GM10847 (cell line): ENCODE measurements around the gene MAP3K3.

Experiments used
- POLR2A ChIP-seq: IDR thresholded peaks from 2 replicates; pipeline ENCODE4 v1.6.1; 2011; ENCODE audit not compliant: insufficient read length; ENCODE audit errors: extremely low read depth

MAP3K3 gene

DNA sequence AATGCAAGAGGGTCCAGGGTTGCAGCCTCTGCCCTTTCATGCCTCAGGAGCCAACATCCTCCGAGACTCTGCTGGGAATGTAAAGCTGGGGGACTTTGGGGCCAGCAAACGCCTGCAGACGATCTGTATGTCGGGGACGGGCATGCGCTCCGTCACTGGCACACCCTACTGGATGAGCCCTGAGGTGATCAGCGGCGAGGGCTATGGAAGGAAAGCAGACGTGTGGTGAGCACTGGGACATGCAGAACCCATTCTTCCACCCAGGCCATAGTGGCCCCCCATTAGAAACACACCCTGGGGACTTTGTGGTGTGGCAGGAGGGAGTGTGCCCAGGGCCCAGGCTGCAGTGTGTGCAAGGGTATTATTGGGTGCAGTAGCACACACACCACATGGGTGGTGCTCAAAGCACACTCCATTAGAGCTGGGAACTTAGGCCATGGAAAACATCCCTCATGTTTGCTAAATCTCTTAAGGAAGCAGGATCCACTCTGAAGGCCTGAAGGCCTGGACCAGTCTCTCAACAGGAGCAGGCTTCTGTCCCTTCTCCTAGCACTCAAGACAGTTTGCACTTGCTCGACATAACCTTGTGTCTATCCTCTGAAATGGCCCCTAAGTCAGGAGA, 70.1 kb downstream of the MAP3K3 start:
- no peak for TF ChIP-seq POLR2A

DNA sequence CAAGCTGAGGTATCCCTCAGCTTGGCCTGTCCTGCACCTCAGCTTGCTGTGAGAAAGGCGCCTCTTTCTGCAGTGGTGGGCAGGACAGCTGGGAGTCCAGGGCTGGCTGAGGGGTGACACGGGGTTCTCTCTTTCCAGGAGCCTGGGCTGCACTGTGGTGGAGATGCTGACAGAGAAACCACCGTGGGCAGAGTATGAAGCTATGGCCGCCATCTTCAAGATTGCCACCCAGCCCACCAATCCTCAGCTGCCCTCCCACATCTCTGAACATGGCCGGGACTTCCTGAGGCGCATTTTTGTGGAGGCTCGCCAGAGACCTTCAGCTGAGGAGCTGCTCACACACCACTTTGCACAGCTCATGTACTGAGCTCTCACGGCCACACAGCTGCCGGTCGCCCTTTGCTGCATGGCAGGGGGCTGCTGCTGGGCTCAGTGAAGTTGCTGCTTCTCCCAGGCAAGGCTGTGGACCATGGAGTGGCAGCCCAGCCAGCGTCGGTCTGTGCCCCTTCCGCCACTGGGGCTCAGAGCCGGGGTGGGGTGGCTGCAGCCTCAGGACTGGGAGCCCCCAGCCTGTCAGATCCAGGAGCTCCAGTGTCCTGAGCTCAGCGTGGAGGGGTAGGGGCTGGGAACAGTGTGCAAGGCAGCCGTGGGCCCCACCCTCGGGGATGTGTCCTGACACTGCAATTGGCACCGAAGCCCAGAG, 71.3 kb downstream of the MAP3K3 start:
- no peak for TF ChIP-seq POLR2A

DNA sequence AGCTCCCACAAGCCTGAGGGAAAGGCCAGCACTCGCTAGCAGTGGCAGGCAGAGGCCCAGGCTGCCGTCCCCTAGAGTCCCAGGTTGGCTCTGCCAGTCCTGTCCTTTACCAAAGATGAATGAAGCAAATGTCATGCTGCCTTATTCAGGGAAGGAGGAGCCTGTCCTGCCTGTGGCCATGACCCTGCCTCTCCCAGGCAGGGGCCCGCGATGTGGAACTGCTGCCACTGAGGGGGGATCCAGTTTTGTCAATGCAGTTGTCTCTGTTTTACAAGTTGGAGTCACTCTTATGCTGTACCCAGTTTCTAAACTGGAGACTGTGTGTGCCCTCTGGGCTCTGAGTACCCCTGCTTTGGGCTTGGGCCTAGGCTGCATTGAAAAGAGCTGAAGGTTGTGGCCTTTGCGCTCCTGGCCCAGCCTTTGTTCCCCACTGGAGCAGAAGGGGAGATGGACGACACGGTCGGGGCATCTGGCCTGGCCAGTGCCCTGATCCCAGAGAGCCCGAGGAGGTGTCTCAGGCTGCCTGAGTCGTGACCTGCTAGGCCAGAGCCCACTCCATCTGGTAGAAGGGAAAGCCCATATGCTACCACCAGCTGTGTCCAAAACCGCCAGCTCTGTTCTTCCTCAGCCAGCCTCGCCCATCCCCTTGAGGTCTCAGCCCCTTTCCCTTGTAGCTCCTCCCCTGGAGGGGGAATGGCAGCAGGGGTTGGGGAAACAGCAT, 72.2 kb downstream of the MAP3K3 start:
- peak; percentile 5 for TF ChIP-seq POLR2A

DNA sequence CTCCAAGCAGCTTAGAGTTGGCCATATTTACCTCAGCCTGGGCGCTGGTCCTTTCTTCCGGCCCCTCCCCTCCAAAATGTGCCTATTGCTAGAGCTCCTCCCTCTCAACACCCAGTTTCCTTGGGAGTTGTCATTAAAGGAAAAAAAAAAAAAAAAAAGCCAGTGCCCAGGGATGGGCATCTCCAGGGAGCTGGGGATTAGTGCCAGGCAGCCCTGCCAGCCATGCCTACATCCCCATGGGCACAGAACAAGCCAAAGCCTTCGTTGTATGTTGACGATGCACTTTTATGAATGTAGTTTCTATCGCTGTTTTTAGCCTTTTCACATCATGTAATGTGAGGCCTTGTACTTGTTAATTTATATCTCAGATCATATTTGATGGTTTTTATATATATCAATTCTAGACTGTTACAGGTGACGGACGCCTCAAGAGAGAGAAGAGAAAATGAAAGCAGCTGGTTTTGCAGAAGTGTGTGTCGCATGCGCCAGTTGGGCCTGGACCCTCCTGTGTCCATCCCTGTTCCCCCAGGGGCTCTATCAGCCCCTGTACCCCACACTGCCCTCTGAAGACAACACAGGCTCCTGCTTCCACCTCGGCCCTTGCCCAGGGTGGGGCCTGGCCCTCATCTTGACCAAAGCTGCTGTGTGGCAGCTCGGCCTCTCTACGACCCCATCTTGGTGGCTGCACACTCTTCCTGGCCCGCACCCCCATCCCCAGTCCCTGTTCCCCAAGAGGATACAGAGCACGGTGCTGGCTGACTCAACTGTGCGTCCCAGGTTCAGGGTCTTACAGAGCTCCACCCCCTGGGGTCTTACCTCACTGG, 72.9 kb downstream of the MAP3K3 start:
- TF ChIP-seq POLR2A: peak; percentile 13

DNA sequence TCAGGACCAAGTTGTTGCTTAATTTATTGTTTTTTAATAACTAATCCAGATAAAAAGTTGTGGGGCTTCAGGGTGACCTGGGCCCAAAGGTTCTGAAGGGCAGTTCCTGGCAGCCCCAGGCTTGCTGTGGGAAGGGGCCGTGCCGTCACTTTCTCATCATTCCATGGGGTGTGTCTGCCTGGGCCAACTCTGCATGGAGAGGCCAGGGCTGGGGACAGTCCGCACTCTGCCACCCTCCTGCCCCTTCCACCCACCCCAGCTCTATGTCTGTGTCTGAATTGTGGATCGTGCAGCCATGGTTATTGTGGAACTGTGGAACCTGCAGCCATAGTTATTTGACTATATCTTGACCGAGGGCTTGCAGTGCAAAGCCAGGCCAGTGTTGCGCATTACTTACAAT, 73.7 kb downstream of the MAP3K3 start:
- no peak for TF ChIP-seq POLR2A

DNA sequence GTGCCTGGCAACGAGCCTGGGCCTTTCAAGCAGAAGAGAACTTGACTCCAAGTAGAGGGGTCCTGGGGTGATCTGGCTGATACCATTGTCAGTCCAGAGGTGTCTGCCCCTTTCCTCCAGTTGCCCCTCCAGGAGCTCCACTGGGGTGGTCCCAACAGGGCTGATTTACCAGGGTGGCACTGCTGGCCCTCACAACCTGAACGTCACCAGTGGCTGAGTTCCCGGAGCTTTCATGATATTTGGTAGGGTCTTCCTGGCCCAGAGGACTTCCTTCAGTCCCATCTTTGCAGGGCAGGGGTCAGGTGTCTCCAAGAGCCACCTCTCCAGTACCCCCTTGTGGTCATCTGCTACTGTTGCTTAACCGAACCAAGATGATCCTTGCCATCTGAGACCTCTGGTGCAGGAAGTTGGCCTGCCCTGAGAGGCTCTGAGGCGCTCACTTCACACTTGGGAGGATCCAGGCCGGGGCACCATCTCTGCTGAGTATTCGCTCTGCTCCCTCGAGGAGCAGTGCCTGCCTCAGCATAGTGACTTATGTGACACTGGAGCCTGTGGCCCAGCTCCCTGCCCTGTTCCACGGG, 74.3 kb downstream of the MAP3K3 start:
- TF ChIP-seq POLR2A: no peak

DNA sequence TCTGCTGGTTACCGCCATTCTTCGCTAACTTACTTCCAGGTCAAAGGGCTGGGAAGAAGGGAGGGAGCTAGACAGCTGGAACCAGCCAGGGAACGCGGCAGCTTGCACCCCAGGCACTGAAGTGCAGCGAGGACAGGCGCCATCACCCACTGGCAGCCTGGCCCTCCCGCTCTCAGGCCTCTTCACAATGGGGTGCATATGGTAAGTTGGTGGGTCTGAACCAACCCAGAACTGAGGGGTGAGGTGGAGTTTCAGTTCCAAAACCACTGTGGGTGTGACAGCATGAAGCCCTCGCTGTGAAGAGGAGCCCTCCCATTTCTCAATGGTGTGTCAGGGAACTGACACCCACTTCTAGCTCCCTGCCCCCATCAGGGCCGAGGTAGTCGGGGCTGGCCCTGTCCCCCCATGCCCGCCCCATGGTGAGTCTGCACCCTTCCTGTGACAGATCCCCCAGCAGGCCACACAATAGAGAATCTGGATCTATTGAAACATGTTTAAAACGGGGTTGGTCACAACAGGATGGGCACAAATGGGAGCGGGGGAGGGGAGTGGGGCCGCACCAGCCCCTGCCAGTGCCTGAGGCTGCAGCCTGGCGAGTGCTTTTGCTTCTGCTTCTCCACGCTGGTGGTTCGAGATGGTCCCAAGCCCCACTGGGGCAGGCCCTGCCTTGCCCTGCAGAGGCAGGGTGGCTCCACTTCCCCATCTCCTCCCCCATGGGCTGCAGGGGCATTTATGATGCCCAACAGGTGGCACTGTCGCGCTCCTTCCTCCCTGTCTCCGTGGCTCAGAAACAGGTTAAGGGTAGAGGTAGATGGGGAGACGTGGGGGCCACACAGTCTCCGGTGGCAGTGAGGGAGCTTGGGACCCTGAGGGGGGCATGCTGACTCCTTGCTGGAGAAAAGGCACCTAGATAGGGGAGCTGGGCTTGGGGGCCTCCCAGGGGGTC, 75.4 kb downstream of the MAP3K3 start:
- peak; percentile 36 for TF ChIP-seq POLR2A

DNA sequence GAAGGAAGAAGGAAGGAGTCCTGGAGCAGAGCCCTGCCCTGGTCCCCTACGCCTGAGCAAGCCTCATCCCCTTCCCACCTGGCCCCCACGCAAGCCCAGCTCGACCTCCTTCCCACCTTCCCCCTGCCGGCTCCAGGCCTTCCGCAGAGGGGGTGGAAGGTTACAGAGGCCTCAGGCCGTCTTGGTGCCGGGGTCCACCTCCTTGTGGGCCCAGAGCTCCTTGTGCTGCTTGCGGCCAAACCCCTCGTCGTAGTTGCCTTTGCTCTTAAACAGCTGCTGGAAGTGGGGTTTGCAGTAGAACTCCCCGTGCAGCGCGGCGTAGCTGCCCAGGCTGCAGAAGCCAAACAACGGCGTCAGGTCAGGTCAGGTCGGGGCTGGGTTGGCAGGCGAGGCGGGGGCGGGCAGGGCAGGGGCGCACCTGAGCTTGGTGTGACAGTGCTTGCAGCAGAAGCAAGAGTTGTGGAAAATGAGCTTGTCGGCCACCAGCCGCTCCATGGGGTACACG, 76.2 kb downstream of the MAP3K3 start:
- TF ChIP-seq POLR2A: no peak

DNA sequence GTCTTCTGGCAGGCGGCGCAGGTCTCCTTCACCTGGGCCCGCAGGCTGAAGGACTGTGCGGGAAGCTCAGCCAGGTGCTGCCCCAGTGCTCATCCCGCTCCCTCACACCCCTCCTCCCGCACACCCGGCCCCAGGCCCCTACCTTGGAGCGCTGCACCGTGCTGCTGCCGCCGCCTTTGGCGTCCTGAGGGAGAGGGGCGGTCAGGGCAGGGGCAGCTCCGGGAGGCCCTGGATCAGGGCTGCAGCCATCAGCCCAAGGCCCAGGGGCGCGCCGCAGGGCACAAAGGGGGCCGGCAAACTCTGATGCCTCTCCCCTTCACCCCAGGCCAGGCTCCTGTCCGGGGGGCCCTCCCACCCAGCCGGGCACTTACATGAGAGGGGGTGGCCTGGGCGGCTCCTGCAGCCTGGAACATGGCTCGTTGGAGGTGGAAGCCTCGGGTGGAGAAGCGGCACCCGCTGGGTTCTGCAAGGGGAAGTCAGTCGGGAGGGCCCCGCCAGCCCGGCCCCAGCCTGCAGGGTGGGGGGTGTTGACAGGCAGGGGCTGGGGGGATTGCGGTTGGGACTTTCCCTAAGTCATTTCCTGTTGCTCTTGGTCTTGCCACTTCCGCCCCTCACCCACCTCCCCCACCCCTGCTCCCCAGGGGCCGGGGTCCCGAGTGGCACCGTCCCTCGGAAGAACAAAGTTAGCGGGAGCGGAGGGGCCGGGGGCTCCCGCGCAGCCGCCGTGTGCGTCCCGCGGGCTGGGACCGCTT, 76.8 kb downstream of the MAP3K3 start:
- TF ChIP-seq POLR2A: peak; percentile 30

DNA sequence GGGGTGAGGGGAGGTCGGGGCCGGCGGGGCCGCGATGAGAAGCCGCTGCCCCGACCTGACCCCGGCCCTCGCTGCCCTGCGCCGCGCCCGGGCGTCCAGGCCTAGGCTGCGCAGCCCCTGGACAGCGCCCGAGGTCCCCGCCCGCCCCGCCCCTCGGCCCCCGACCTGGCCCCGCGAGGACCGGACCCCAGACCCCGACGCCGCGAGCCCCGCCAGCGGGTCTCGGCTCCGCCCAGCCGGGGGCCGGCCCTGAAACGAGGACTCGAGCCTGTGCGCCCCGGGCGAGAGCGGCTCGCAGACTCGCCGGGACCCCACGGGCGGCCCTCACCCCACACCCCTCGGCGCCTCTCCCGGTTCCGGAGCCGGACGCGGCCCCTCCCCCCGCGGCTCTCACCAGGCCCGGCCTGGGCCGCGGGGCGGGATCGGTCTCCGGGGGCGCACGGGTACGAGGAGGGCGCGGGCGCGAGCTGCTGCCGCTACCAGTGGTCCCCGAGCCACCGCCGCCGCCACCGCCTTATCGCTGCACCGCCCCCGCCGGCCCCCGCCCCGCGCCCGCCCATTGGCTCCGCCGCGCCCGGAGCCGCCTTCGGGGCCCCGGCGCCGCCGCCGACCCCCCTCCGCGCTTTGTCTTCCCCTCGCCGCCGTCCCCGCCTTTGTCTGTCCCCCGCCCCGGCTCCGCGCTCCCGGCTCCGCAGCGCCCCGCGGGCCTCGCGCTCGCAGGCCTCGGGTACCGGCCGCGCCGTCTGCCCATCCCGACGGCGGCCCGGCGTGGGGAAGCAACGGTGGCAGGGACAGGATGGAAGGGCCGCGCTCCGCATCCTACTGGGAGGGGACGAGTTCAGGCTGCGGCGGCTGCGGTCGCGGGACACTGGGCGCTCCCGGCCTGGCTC, 77.7 kb downstream of the MAP3K3 start, which contains the start of gene LIMD2:
Gene LIMD2, minus strand, starts transcription at position 488 of the 890 bp plus-strand sequence. CDS start 827 bp downstream, outside the sequence.
- TF ChIP-seq POLR2A: peak; percentile 43

DNA sequence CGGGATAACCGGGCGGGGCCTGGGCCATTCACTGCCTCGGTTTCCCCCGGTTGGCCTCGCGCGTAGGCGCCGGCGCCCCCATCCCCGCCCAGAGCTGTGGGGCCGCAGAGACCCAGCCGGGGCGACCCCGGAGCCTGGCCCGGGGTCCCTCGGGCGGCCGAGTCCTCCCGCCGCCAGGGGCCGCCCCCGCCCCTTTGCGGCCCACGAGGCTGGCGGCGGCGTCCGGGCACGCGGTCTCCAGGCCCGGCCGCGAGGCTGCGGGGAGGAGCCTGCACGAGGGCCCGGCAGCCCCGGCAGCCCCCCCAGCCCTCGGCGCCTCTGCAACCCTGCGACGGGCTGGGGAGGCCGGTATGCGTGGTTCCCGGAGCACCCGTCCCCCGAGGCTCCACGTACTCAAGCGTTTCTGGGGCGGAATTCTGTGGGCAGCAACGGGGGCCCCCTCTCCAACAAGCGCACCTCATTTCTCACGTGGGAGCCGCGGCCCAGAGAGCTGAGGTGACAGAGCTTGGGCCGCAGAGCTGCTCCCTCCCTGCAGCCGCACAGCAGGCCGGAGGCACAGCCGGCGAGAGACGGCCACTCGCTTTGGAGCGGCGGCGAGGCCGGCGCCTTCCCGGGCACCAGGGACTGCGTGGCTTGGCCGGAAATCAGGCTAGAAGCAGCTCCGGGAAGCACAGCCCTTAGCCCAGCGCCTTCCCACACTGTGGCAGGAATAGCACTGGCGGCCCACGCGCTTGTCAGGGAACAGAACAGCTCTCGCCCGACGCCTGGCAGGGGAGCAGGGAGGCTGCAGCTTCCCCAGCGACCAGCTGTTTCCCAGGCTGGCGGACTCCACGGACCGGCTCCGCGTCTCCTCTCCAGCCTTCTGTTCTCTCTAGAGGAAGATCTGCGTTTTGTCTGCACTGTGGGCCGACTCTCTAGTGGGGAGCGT, 78.6 kb downstream of the MAP3K3 start:
- peak; percentile 24 for TF ChIP-seq POLR2A

DNA sequence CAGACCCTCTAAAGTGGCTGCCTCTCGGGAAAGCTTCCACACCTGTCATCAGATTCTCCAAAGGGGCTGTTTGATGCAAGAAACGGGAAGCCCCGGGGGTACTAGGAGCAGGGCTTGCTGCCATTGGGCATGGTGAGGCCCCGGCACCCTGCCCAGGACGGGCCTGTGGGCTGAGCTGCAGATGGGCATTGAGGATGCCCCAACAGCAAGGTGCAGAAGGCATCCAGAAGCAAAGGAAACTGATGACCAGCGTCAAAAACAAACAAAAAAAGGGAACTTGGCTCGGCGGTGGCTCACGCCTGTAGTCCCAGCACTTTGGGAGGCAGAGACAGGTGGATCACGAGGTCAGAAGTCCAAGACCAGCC, 79.2 kb downstream of the MAP3K3 start:
- no peak for TF ChIP-seq POLR2A
